C4-2B (cell line): ENCODE results near the gene TMPRSS5.

Experiments used
- CTCF ChIP-seq: fragments of 450-650 bp; conservative IDR thresholded peaks from 2 replicates; pipeline ENCODE4 v1.5.1; 2017; ENCODE audit warnings: mild to moderate bottlenecking
- ZFX ChIP-seq: fragments of 450-650 bp; IDR thresholded peaks from 2 replicates; pipeline ENCODE4 v1.6.1; 2017

- TF ChIP-seq CTCF = no peak
- TF ChIP-seq ZFX = no peak
These were observed 28.4 kb downstream of the TMPRSS5 start for GRCh38 chr11:113677685-113678084.
